ENCODE data around the gene UBQLN1.

GRCh38 chr9:83698976-83699585, 8.7 kb downstream of the UBQLN1 start:
- TF ChIP-seq POLR2A (IDR thresholded peaks at IDR 0.05; ENCODE audit: low read depth, low read length) (no peak), POLR2AphosphoS5 (IDR thresholded peaks at IDR 0.05; ENCODE audit: insufficient read depth, low read depth, low read length) (no peak), MYC (IDR thresholded peaks at IDR 0.05; ENCODE audit: low read depth, low read length) (no peak), EZH2 (IDR thresholded peaks at IDR 0.05; ENCODE audit: borderline replicate concordance, low read depth, low read length, severe bottlenecking) (no peak), FOS (IDR thresholded peaks at IDR 0.05; ENCODE audit: borderline replicate concordance, insufficient read depth, low read length) (no peak)
- TF ChIP-seq, protein P1, sequence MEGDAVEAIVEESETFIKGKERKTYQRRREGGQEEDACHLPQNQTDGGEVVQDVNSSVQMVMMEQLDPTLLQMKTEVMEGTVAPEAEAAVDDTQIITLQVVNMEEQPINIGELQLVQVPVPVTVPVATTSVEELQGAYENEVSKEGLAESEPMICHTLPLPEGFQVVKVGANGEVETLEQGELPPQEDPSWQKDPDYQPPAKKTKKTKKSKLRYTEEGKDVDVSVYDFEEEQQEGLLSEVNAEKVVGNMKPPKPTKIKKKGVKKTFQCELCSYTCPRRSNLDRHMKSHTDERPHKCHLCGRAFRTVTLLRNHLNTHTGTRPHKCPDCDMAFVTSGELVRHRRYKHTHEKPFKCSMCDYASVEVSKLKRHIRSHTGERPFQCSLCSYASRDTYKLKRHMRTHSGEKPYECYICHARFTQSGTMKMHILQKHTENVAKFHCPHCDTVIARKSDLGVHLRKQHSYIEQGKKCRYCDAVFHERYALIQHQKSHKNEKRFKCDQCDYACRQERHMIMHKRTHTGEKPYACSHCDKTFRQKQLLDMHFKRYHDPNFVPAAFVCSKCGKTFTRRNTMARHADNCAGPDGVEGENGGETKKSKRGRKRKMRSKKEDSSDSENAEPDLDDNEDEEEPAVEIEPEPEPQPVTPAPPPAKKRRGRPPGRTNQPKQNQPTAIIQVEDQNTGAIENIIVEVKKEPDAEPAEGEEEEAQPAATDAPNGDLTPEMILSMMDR (IDR thresholded peaks at IDR 0.05; ENCODE audit: extremely low read depth in 1 of 2, insufficient read depth in 1 of 2, low read depth in 1 of 2, low read length in 2 of 2): no peak
- TF ChIP-seq, protein P2, sequence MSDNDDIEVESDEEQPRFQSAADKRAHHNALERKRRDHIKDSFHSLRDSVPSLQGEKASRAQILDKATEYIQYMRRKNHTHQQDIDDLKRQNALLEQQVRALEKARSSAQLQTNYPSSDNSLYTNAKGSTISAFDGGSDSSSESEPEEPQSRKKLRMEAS (IDR thresholded peaks at IDR 0.05; ENCODE audit: insufficient read depth, insufficient read length): no peak
